Chondrocyte (in vitro differentiated cells): ENCODE data around the gene VAV2. TPM values are rescaled to one million over a fixed set of nuclear protein-coding genes. Genes with fewer than 3 reads are reported as not detected.

Experiments
- DNase-seq: peaks from one replicate; pipeline ENCODE4 v3.0.0; 2021; ENCODE audit warnings: mixed read lengths, low spot score
- H3K27ac Mint-ChIP-seq: one replicate; pipeline ENCODE4 v1.8.0; 2021; ENCODE audit warnings: mild to moderate bottlenecking, moderate library complexity, mixed read lengths; ENCODE audit not compliant: unreplicated experiment
- H3K27me3 Mint-ChIP-seq: 2 replicates; pipeline ENCODE4 v1.8.0; 2021; ENCODE audit warnings: low read depth, mixed read lengths
- H3K36me3 Mint-ChIP-seq: 2 replicates; pipeline ENCODE4 v1.8.0; 2021; ENCODE audit warnings: low read depth, mixed read lengths
- H3K4me1 Mint-ChIP-seq: 2 replicates; pipeline ENCODE4 v1.8.0; 2021; ENCODE audit warnings: low read depth, mild to moderate bottlenecking, mixed read lengths
- H3K4me3 Mint-ChIP-seq: one replicate; pipeline ENCODE4 v1.8.0; 2021; ENCODE audit warnings: mild to moderate bottlenecking, moderate library complexity, mixed read lengths; ENCODE audit not compliant: unreplicated experiment
- H3K9me3 Mint-ChIP-seq: 2 replicates; pipeline ENCODE4 v1.8.0; 2021; ENCODE audit warnings: low read depth, mixed read lengths
- total RNA-seq: library from RNA; stranded (reverse); gene quantifications from 3 replicates; pipeline ENCODE4 v1.2.1, GENCODE V29; 2021
- TF ChIP-seq, protein P1 (sequence below): fragments of 200-600 bp; sonication (generic); IDR thresholded peaks from 2 replicates; pipeline ENCODE4 v1.5.0; 2021; ENCODE audit warnings: antibody characterized with exemption, mild to moderate bottlenecking, moderate library complexity

VAV2 gene
- total RNA-seq, 1 donor from 2014 or later, result 17.7 TPM

DNA sequence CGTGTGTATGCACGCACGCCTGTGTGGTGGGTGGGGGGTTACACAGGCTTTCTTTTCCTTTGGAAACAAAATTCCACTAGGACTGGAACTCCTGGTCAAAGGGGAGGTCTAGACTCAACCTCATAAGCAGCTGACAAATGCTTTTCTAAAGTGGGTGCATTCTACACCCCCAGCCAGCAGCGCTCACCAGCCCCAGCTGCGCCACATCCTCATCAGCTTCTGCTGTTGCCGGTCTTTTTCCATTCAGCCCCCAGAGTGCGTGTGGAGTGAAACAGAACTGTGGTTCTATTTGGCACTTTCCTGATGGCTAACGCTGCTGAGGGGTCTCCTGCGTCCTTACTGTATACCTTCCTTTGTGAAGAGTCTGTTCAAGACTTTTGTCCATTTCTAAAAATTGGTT, 176.3 kb downstream of the VAV2 start:
- peaks cover 7% of the 10 kb centered on the region for H3K36me3 Mint-ChIP-seq
- H3K4me1 Mint-ChIP-seq, result no peaks in the 10 kb centered on the region
- no peak overlapping the region for H3K27ac Mint-ChIP-seq
- H3K9me3 Mint-ChIP-seq, result no peaks in the 10 kb centered on the region
- TF ChIP-seq, protein P1, sequence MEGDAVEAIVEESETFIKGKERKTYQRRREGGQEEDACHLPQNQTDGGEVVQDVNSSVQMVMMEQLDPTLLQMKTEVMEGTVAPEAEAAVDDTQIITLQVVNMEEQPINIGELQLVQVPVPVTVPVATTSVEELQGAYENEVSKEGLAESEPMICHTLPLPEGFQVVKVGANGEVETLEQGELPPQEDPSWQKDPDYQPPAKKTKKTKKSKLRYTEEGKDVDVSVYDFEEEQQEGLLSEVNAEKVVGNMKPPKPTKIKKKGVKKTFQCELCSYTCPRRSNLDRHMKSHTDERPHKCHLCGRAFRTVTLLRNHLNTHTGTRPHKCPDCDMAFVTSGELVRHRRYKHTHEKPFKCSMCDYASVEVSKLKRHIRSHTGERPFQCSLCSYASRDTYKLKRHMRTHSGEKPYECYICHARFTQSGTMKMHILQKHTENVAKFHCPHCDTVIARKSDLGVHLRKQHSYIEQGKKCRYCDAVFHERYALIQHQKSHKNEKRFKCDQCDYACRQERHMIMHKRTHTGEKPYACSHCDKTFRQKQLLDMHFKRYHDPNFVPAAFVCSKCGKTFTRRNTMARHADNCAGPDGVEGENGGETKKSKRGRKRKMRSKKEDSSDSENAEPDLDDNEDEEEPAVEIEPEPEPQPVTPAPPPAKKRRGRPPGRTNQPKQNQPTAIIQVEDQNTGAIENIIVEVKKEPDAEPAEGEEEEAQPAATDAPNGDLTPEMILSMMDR, result no peak
- H3K27me3 Mint-ChIP-seq, result no peaks in the 10 kb centered on the region
- no peak overlapping the region for H3K4me3 Mint-ChIP-seq
- no peak for DNase-seq

GRCh38 chr9:133814586-133815208, 177.4 kb downstream of the VAV2 start:
- no peak overlapping the region for H3K27ac Mint-ChIP-seq
- H3K27me3 Mint-ChIP-seq, result no peaks in the 10 kb centered on the region
- peaks cover 7% of the 10 kb centered on the region for H3K36me3 Mint-ChIP-seq
- H3K9me3 Mint-ChIP-seq, result no peaks in the 10 kb centered on the region
- no peak overlapping the region for H3K4me3 Mint-ChIP-seq
- TF ChIP-seq, protein P1, result no peak
- no peak for DNase-seq
- no peaks in the 10 kb centered on the region for H3K4me1 Mint-ChIP-seq

DNA sequence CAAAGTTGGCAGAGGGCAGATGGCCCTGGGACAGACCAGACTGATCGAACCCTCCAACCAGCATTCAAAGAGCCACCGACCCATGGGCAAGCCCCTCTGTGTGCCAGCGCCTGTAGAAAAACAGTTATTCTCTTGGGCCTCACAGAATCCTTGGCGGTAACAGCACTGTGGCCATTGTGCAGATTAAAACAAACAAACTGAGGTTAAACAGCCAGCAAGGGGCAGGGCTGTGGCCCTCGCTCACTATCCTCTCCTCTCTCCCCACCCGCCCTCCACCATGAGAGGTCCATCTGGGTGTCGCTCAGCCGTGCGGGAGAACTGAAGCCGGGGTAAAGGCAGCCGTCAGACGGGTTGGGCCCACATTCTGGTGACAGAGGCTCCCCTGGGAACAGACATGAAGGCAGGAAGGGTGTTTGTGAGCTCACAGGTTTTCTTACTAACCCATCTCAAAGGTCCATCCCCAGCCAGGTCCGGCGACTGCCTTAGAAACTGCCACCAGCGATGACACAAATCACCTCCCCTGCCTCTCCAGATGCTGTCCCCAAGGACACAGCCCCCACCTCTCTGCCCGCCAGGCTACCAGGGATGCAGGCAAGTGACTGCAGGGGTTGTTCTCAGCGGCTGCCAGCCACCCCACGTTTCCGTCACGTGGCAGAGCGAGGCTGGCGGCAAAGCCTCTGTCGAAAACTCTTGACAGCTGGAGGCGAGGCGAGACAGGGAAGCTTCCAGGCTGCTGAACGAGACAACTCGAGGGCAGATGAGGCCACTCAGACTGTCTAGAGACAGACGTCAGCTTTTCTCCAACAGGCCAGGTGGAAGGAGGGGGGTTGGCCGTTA, 178.2 kb downstream of the VAV2 start:
- Mint-ChIP-seq H3K4me1 (no peaks in the 10 kb centered on the region), H3K27me3 (no peaks in the 10 kb centered on the region), H3K4me3 (no peak overlapping the region), H3K36me3 (peaks cover 7% of the 10 kb centered on the region), H3K9me3 (no peaks in the 10 kb centered on the region), H3K27ac (no peak overlapping the region)
- no peak for DNase-seq
- TF ChIP-seq, protein P1, result no peak

DNA sequence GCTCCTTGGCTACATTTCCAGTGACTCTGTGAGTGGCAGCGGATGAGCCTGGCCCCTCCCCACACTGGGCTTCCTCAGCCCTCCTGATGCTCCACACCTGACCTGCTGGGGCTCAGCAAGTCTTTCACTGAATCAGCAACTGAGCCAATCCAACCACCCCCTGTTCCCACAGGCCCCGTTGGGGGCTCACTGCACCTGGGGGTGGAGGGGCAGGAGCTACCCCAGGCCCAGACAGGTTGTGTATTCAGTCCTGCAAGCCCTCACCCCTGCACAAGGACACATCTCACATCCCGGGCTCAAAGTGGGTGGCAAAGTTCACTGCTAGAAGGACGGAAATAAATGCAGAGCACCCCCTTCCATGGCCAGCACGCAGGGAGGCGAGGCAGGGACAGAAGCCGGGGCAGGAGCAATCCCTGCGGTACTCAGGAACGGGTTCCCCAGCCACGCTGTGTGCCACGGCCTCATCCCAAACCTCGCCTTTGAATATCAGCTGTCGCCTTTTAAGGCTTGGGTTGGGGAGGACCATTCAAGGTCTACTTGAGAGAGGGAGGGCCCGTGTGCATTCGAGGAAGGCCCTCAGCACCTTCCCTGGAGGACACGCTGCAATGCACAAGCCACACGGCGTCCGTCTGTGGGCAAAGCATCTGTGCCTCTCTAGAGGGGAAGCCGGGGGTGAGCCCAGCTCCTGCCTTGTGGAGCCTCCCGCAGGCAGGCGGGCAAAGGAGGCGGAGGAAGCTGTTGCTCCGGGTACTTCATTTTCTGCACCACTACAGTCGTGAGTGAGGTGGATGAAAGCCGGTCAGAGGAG, 179.0 kb downstream of the VAV2 start:
- no peak overlapping the region for H3K4me3 Mint-ChIP-seq
- TF ChIP-seq, protein P1, result no peak
- H3K27ac Mint-ChIP-seq, result no peak overlapping the region
- H3K4me1 Mint-ChIP-seq, result no peaks in the 10 kb centered on the region
- DNase-seq, result no peak
- H3K27me3 Mint-ChIP-seq, result no peaks in the 10 kb centered on the region
- peaks cover 5% of the 10 kb centered on the region for H3K36me3 Mint-ChIP-seq
- no peaks in the 10 kb centered on the region for H3K9me3 Mint-ChIP-seq
